Stimulated activated CD4-positive, alpha-beta T cell treated with anti-CD3 and anti-CD28 coated beads, Interleukin-1b, Interleukin-23, amount 100 ng/mL, for 48 hours (primary cell): ENCODE data around the gene CDH10.

Experiments used
- DNase-seq: peaks from one replicate; pipeline ENCODE4 v3.0.0-alpha.2; 2020

CDH10 gene

GRCh38 chr5:24644761-24645160 is at the start of gene CDH10:
TSS of gene CDH10 (minus strand) at chr5:24644978. CDS start at chr5:24593490, 51,488 bp downstream.
- no peak for DNase-seq

- DNase-seq: no peak
Observed at GRCh38 chr5:24693609-24694008, 48.8 kb upstream of the CDH10 start.

GRCh38 chr5:24691074-24691473 is 46.3 kb upstream of the CDH10 start:
- DNase-seq: no peak

- DNase-seq: no peak
Observed at GRCh38 chr5:24681106-24681505, 36.3 kb upstream of the CDH10 start.

- DNase-seq: no peak
Observed at GRCh38 chr5:24668050-24668449, 23.3 kb upstream of the CDH10 start.

- no peak for DNase-seq
Observed at GRCh38 chr5:24649531-24649930, 4.8 kb upstream of the CDH10 start.

GRCh38 chr5:24646915-24647314 is 2.1 kb upstream of the CDH10 start:
- no peak for DNase-seq

- no peak for DNase-seq
Observed at GRCh38 chr5:24645483-24645882, 705 bp upstream of the CDH10 start.

- no peak for DNase-seq
Observed at GRCh38 chr5:24643880-24644279, 898 bp downstream of the CDH10 start.

- DNase-seq: no peak
Observed at GRCh38 chr5:24643156-24643555, 1.6 kb downstream of the CDH10 start.

GRCh38 chr5:24642022-24642421 is 2.8 kb downstream of the CDH10 start:
- DNase-seq: no peak

GRCh38 chr5:24635209-24635608 is 9.6 kb downstream of the CDH10 start:
- no peak for DNase-seq

GRCh38 chr5:24633715-24634325 is 11.0 kb downstream of the CDH10 start:
- DNase-seq: no peak

- no peak for DNase-seq
Observed at GRCh38 chr5:24632353-24632752, 12.4 kb downstream of the CDH10 start.

- no peak for DNase-seq
Observed at GRCh38 chr5:24630918-24631317, 13.9 kb downstream of the CDH10 start.

GRCh38 chr5:24629798-24630197 is 15.0 kb downstream of the CDH10 start:
- DNase-seq: no peak

- DNase-seq: no peak
Observed at GRCh38 chr5:24624872-24625271, 19.9 kb downstream of the CDH10 start.

GRCh38 chr5:24623624-24624023 is 21.2 kb downstream of the CDH10 start:
- DNase-seq: no peak

GRCh38 chr5:24623031-24623430 is 21.7 kb downstream of the CDH10 start:
- DNase-seq: no peak

- DNase-seq: no peak
Observed at GRCh38 chr5:24621792-24622191, 23.0 kb downstream of the CDH10 start.

GRCh38 chr5:24616566-24616965 is 28.2 kb downstream of the CDH10 start:
- DNase-seq: no peak

GRCh38 chr5:24615159-24615558 is 29.6 kb downstream of the CDH10 start:
- no peak for DNase-seq

- no peak for DNase-seq
Observed at GRCh38 chr5:24609706-24610105, 35.1 kb downstream of the CDH10 start.

- DNase-seq: no peak
Observed at GRCh38 chr5:24606971-24607370, 37.8 kb downstream of the CDH10 start.

- DNase-seq: no peak
Observed at GRCh38 chr5:24602188-24602587, 42.6 kb downstream of the CDH10 start.

GRCh38 chr5:24598956-24599355 is 45.8 kb downstream of the CDH10 start:
- no peak for DNase-seq
